CD4-positive, alpha-beta T cell treated with Interleukin-2 at 100 ng/mL for 4 hours (primary cell): ENCODE data around the gene IPMK.
"Not testable (repeated sequence)": the region's sequence is repeated elsewhere in the genome, so short reads cannot be mapped to it uniquely, and the experiment has no call there.

Experiments used
- DNase-seq: peaks from one replicate; pipeline ENCODE4 v3.0.0-alpha.2; 2020; ENCODE audit warnings: low spot score

IPMK gene

DNA sequence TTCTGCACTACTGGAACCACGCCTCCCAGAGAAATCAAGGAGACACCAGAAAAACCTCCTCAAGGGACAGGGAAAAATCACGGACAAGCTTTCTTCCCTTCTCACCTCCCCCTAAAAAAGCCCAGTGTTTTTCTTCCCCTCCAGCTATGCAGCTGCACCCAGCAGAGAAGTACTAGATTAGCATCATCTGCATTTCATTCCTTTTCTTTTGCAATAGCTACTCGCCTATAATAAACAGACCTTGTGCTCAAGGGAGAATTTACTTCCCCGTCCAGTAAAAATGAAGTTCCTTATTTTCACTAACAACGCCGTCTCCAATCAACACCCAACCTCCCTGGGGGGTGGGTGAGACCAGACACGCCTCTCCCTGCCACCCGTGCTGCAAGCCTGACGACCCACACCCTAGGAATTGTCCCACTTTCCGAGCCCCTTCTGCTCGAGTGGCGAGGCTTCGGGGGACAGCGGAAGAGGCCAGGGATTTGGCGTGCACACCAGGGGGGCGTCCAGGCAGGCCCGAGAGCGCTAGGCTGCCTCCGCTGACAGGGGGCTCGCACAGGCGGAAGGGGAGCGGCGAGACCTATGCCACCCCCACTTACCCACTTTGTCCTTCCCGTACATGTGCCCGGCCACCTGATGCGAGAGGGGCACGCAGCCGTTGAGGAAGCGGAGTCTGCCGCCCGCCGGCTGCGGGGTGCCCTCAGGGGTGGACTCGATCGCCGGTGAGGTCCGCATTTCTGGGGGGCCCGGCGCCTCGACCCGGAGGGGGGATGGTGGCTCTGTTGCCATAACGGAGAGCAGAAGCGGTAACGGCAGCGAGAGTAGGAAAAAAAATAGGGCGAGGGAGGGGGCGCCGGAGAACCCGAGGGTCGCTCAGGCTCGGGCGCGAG, 625 bp downstream of the IPMK start:
- DNase-seq: peak; percentile 35

DNA sequence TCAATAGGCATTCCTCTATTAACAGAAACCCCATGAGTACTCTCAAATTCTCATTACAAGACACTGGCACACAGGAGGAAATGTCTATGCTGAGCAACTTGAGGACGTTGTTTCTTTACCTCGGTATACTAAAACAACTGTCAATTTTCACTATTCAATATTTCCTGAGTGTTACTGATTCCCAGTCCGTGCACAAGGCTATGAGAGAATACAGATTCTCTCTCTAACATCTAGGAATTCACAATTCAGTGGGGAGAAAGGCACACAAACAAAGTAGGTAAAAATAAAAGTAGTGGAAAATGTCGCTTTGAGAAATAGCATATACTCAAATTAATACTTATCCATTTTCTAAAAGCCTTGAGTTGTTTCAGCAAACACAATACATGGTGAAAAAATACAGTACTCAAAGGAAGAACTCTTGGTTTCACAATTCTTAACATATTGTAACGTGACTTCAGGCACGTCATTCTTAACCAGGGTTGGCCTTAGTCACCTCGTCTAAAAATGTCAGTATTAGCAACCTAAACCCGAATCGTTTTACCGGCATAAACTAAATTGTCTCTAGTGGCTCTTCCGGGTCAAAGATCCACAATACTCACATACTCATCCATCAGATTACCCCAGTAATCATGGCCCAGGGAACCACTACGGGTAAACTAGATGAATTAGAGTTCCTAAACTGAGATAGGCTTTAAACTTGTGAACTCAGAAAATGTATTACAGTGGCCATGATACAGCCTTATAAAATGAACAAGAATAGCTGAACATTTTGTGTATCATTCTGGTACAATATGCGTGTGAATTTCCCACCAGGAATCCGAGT, 1.5 kb downstream of the IPMK start:
- DNase-seq: peak; percentile 58

DNA sequence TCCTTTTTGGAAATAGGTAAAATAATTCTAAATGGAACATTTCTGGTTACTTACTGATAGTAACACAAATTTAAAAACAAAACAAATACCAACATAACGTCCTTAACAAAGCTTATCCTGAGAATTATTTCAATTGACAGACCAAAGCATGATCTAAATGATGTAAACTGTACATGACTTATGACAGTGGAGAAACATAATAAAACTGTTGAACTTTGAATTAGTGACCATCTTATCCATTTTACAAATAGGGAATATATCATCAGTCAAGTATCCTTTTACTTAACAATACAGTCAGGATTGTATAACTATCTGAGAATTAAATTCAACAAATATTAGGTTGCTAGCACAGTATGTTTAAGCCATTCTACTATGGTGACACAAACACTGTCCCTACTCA, 2.4 kb downstream of the IPMK start:
- no peak for DNase-seq

DNA sequence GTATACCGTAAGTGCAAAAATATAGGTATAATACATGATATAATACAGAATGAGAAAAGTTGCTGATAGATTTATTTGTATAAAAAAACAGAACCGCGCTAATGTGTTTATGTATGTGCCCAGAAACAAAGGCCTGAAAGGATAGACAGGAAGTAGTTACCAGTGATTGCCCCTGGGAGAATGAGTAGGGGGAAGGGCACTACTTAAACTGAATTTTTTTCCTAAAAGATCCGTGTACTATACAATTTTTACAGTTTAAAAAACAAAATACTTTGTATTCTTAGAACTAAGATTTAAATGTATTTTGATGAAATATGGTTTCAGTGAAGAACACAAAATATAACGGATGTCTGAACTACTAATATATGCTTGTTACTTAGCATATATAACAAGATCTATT, 2.9 kb downstream of the IPMK start:
- DNase-seq: no peak

DNA sequence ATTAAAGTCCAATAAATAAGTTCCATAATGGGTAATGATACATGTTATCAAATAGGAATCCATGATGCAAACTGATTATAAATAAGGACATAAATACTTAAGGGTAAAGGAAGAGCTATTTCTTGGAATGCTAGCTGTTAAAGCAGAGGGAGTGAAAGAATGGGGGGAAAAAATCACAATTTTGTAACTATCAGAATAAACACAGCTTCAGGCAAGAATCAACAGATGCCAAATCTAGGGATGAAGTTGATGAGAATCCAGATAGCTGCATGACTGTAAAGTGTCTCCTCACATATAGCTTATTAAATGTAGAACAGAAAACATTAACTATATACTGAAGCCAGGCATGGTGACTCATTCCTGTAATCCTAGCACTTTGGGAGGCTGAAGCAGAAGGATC, 4.9 kb downstream of the IPMK start:
- no peak for DNase-seq

DNA sequence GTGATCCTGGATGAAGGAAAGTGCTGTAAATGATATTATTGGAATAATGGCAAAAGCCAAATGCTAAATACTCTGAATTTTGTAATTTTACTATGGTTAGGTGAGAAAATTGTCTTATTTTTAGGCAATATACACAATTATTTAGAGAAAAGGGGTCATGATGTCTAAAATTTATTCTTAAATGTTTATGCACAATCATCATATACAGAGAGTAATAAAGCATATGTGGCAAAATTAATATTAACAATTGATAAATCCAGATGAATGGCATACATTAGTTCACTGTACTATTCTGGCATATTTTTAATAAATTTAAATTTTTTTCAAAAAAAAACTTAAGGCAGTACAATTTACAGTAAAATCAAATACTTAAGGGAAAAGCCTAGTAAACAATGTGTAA, 7.4 kb downstream of the IPMK start:
- DNase-seq: no peak

DNA sequence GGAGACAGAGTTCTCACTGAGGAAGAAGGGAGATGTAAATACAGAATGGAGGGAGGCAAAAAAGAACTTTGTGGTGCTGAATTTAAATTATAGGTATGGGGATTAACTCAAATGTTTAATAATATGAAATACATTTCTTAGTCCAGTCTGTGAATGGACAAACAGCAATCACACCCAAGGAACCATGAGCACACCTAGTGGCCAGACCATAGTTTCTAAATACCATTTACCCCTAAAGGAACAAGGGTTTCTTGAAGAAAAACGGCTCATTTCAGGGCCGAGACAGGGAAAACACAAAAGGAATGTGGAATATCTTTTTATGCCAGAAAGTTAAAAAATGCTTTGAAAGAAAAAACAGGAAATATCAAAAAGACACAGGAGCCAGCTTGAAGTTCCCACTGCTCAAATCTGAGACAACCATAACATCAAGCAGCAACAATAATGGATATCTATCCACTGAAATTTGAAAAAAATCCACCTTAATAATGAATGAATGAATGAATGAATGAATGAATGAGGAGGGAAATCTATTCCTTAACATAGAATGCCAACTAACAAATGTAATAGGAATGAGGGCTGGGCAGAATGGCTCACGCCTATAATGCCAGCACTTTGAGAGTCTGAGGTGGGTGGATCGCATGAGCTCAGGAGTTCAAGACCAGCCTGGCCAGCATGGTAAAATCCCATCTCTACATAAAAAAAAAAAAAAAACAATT, 8.6 kb downstream of the IPMK start:
- no peak for DNase-seq

DNA sequence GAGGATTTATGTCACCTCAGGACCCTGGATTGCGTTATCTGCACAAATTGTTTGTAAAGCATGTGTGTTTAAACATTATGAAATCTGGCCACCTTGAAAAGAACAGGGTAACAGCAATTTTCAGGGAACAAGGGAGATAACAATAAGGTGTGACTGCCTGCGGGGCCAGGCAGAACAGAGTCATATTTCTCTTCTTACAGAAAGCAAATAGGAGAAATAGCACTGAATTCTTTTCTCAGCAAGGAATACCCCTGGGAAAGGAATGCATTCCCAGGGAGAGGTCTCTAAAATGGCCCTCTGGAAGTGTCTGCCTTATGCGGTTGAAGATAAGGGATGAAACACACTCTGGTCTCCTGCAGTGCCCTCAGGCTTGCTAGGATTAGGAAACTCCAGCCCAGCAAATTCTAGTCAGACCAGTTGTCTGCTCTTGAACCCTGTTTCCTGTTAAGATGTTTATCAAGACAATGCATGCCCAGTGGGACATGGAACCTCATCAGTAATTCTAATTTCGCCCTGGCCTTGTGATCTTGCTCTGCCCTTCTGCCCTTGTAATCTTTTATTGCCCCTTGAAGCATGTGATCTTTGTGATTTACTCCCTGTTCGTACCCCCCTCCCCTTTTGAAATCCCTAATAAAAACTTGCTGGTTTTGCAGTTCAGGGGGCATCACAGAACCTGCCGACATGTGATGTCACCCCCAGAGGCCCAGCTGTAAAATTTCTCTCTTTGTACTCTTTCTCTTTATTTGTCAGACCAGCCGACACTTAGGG, 11.5 kb downstream of the IPMK start:
- DNase-seq: not testable (repeated sequence)

DNA sequence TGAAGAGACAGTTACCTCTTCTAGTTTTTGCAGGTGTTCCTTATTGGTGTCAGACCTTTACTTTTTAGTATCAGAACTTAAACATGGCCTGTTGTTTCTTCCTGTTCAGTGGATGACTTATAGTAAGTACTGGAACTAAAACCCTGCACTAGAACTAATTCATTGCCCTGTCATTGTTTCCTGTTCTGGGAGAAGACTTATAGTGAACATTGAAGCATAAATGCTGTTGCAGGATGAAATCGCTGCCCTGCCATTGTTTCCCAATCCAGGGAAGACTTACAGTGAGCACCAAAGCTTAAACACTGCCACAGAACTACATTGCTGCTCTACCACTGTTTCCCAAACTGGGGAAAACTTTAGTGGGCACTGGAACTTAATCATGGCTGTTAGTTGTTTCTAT, 13.1 kb downstream of the IPMK start:
- DNase-seq: no peak

DNA sequence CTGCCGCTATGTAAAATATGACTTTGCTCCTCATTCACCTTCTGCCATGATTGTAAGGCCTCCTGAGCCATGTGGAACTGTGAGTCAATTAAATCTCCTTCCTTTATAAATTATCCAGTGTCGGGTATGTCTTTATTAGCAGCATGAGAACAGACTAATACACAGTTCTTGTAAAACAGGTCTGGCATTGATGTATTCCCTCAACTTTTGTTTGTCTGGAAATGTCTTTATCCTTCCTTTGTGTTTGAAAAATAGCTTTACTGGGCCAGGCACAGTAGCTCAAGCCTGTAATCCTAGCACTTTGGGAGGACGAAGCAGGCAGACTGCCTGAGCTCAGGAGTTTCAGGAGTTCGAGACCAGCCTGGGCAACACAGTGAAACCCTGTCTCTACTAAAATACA, 14.5 kb downstream of the IPMK start:
- no peak for DNase-seq

DNA sequence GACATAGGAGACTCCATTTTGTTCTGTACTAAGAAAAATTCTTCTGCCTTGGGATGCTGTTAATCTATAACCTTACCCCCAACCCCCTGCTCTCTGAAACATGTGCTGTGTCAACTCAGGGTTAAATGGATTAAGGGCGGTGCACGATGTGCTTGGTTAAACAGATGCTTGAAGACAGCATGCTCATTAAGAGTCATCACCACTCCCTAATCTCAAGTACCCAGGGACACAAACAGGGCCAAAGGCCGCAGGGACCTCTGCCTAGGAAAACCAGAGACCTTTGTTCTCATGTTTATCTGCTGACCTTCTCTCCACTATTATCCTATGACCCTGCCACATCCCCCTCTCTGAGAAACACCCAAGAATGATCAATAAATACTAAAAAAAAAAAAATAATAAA, 23.0 kb downstream of the IPMK start:
- not testable (repeated sequence) for DNase-seq

DNA sequence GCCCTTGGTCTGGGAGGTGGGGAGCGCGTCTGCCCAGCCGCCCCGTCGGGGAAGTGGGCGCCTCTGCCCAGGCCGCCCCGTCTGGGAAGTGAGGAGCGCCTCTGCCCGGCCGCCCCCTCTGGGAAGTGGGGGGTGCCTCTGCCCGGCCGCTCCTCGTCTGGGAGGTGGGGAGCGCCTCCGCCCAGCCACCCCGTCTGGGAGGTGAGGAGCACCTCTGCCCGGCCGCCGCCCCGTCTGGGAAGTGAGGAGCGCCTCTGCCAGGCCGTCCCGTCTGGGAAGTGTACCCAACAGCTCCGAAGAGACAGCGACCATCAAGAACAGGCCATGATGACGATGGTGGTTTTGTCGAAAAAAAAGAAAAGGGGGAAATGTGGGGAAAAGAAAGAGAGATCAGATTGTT, 23.5 kb downstream of the IPMK start:
- DNase-seq: not testable (repeated sequence)

DNA sequence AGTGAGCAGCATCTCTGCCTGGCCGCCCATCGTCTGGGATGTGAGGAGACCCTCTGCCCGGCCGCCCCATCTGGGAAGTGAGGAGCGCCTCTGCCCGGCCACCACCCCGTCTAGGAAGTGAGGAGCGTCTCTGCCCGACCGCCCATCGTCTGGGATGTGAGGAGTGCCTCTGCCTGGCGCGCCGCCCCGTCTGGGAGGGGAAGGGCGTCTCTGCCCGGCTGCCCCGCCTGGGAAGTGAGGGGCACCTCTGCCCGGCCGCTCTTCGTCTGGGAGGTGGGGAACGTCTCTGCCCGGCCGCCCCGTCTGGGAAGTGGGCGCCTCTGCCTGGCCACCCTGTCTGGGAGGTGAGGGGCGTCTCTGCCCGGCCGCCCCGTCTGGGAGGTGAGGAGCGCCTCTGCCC, 23.9 kb downstream of the IPMK start:
- DNase-seq: not testable (repeated sequence)

DNA sequence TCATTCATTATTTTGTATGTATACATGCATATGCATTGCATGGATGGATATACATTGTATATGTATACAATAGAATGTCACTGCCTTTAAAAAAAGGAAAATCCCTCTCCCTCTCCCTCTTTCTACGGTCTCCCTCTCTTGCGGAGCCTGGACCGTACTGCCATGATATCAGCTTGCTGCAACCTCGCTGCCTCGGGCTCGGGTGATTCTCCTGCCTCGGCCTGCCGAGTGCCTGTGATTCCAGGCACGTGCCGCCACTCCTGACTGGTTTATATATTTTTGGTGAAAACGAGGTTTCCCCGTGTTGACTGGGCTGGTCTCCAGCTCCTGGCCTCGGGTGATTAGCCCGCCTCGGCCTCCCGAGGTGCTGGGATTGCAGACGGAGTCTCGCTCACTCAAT, 24.4 kb downstream of the IPMK start:
- DNase-seq: no peak

DNA sequence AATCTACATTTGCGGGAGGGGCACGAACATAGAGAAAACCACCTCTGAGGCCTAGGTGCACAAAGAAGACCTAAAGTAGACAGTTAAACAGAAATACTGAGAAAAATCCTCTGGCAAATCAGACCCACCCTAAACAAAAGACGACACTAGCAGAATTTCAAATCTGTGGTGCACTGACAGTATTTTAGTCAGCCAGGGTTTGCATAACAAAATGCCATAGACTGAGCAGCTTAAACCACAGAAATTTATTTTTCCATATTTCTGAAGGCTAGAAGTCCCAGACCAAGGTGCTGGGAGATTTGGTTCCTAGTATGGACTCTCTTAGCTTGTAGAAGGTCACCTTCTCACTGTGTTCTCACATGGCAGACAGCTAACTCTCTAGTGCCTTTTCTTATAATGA, 26.3 kb downstream of the IPMK start:
- no peak for DNase-seq

DNA sequence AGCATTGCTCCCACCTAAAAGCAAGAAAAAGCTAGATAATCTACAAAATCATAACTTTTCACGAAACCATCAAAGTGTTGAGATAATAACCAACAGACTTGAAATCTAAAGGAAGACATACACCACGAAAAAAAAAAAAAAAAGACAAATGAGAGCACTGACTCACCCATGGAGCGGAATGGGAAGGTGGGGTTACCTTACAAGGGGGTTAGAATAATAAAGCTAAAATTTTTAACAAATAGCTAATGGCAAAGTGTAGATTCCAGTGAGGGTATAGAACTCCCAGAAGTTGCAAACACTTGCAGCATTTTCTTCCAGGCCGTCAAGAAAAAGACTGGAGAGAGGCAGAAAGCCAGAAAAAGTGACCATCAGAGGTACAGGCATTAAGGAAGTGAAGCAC, 27.2 kb downstream of the IPMK start:
- no peak for DNase-seq

DNA sequence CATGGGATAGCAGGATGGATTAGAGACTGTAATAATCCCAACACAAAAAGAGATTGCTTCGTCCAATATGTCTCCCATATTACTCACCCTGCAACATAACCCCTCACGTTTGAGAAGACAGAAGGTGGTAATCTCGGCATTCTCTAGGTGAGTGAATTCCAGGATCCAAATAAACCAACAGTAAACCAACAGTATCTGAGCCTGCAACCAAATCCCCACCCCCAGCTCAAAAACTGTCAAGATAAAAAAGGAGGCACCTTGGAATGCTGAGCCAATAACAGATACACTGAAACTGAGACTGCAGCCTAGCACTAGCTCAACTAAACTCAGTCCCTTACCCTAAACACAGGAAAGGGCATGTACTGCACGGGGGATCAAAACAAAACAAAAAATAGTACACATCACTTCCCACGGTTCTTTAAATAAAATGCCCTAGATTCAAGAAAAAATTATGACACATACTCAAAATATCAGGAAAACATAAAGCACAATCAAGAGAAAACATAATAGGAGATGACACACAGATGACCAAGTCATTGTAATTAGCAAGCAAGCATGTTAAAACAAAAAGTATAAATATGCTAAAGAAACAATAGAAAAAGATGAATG, 28.0 kb downstream of the IPMK start:
- no peak for DNase-seq

DNA sequence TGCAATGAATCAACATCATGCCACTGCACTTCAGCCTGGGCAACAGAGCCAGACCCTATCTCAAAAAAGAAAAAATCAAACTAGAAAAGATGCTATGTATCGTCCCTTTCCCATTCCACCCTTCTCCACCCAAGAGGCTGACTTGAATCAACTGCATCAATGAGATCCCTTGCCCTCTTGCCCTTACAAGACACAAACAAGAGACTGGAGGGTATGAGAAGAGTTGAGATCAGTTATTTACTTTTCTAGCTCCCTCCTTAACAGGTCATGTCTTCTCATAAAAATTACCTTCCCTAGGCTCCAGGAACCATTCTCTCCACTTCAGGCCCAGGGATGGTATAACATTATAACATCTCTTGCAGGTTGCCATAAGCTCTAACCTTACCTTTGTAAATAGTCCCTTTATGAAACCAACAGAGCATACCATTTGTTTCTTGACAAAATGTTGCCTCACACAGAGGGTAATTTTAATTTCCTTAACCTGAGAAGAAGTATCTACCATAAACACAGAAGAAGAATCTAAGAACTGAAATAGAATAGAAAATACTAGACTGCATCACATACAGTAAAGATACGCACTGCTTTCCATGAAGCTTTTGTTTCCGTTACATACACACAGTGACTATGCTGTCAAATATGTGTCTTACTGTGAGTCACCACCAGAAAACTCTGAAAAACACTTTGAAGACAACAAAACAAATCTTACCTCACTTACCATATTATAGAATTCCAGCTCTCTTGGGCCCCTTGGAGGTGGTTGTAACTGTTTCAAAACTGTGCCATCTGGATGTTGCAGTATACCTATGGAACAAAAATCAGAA, 30.5 kb downstream of the IPMK start:
- no peak for DNase-seq

DNA sequence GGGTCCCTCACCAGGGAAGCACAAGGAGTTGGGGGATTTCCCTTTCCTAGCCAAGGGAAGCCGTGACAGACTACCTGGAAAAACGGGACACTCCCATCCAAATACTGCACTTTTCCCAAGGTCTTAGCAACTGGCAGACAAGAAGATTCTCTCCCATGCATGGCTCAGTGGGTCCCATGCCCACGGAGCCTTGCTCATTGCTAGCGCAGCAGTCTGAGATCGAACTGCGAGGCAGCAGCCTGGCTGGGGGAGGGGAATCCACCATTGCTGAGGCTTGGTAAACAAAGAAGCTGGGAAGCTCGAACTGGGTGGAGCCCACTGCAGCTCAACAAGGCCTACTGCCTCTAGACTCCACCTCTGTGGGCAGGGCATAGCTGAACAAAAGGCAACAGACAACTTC, 37.8 kb downstream of the IPMK start:
- not testable (repeated sequence) for DNase-seq

DNA sequence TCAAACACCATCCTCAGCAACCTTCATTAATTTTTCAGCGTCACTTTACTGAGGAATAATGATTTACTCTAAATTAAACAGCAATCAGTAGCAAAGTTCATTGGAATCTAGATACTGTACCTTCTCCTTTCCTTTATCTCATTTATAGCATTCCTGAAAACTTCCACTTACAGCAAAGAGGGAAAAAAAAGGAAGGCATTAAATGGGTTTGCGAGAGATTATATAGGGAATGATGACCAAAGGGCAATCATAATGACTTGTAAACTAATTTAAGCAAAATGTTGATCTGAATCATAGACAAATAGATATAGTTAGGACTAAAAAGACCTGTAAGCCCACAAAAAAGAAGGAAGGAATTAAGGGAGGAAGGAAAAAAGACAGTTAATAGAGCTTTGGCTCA, 42.0 kb downstream of the IPMK start:
- DNase-seq: no peak
